Peyer's patch (tissue), 4 donors: ENCODE data around the gene BPIFA3.

Experiments
- CTCF ChIP-seq, 6 experiments: fragments of 450-650 bp in 4 of 6; fragments of 200-600 bp in 2 of 6; sonication (generic) in 1 of 6; IDR thresholded peaks; one replicate each; pipeline ENCODE4 v1.5.1; 2017 to 2019; ENCODE audit warnings: antibody characterized with exemption in 6 of 6, mild to moderate bottlenecking in 3 of 6, moderate library complexity in 1 of 6
- POLR2A ChIP-seq, 2 donors: fragments of 450-650 bp; IDR thresholded peaks; one replicate each; pipeline ENCODE4 v1.5.1; 2017; ENCODE audit warnings: antibody characterized with exemption in 2 of 2, mild to moderate bottlenecking in 2 of 2, moderate library complexity in 2 of 2

GRCh38 chr20:33272155-33272873 lies 55.2 kb downstream of the BPIFA3 start:
- TF ChIP-seq CTCF (IDR thresholded peaks at IDR 0.05), result no peak
- TF ChIP-seq POLR2A (IDR thresholded peaks at IDR 0.05), result no peak
